22Rv1 (cell line): ENCODE data around the gene NCOR1.

Experiments
- ZFX ChIP-seq: fragments of 450-650 bp; IDR thresholded peaks from 2 replicates; pipeline ENCODE4 v1.6.1; 2017; ENCODE audit warnings: antibody characterized with exemption, borderline replicate concordance
- TF ChIP-seq, protein P1 (sequence below): fragments of 450-650 bp; IDR thresholded peaks from 2 replicates; pipeline ENCODE4 v1.5.1; 2017; ENCODE audit warnings: mild to moderate bottlenecking

DNA sequence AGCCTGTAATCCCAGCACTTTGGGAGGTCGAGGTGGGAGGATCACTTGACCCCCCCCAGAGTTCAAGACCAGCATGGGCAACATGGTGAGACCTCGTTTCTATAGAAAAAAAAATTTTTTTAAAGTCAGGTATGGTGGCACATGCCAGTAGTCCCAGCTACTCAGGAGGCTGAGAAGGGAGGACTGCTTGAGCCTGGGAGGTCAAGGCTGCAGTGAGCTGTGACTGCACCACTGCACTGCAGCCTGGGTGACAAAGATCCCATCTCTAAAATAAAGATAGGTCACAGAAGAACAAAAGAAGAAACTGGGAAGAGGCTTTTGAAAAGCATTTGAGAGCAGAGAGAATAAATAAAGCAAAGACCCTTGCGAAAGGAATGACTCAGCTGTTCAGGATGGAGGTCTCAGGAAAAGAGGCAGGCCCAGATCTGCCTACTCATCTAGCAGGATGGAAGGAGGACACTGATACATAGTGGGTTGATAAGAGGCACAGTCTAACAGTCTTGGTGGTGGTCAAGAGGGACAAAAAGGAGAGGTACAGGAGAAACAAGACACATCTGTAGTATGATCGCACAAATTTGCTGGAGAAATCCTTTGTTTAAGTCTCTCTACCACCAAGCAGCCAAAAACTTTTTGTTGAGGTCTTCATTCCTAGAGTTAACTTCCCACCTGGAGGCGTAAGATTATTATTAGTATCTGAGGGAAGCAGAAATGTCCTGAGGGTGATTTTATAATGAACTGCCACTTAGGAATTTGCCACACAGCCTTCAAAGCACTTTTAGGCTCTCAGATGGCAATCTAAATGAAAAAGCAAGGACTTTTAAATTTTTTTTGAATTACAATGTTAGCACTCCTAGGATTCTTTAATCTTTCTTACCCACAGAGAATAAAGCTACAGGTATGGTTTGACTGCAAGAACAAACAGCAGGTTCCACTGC, 233.4 kb downstream of the NCOR1 start:
- TF ChIP-seq, protein P1, sequence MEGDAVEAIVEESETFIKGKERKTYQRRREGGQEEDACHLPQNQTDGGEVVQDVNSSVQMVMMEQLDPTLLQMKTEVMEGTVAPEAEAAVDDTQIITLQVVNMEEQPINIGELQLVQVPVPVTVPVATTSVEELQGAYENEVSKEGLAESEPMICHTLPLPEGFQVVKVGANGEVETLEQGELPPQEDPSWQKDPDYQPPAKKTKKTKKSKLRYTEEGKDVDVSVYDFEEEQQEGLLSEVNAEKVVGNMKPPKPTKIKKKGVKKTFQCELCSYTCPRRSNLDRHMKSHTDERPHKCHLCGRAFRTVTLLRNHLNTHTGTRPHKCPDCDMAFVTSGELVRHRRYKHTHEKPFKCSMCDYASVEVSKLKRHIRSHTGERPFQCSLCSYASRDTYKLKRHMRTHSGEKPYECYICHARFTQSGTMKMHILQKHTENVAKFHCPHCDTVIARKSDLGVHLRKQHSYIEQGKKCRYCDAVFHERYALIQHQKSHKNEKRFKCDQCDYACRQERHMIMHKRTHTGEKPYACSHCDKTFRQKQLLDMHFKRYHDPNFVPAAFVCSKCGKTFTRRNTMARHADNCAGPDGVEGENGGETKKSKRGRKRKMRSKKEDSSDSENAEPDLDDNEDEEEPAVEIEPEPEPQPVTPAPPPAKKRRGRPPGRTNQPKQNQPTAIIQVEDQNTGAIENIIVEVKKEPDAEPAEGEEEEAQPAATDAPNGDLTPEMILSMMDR, result no peak
- no peak for TF ChIP-seq ZFX
